CD1c-positive myeloid dendritic cell (primary cell): ENCODE data around the gene ACTRT3.
"Not testable (repeated sequence)": the region's sequence is repeated elsewhere in the genome, so short reads cannot be mapped to it uniquely, and the experiment has no call there.

Experiments
- DNase-seq: peaks from one replicate; pipeline ENCODE4 v3.0.0-alpha.2; 2016; ENCODE audit errors: extremely low spot score

The ACTRT3 gene

DNA sequence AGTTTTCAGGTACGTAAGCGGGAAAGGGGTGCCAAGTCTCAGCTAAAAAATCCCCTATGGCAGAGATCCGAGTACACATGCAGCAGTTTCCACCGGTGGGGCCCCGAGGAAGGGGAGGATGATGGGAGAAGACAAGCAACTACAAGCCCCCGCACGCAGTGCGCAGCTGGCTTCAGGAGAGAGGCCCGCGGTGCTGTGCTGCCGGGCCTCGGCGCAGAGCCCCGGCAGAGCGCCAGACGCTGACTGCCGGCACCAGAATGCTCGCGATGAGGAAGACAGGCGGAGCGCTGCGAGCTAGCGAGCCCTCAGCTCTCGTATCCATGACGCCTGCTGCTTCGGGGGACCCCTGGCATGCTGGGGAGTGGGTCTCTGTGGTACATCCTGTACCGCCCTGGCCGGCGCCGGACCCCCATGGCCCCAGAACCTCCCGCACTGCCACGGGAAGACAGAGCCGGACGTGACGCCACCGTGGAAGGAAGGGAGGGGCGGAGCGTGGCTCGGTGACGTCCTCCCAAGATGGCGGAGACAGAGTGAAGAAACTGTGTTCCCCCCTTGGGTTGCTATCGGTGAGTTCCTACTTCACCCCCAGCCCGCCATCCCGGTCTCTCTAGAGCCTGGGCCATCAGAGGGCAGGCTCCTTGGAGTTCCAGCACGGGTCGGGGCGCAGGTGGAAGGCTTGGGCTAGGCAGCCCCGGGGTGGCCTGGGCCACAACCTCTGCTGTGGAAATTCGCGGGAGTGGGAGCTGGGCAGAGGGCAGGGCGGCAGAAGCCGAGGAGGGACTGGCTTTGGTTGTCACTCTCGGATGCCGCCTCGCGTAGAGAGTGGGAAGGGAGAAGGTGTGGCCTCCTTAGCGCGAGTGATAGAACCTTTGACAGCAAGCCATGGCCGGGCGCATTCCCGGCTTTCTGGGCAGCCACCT lies 3.8 kb upstream of the ACTRT3 start, which contains the start of gene MYNN:
Gene MYNN (plus strand): TSS at position 500 of the 920 bp plus-strand sequence. CDS start 900 bp downstream, outside the sequence.
- peak; percentile 94 for DNase-seq

DNA sequence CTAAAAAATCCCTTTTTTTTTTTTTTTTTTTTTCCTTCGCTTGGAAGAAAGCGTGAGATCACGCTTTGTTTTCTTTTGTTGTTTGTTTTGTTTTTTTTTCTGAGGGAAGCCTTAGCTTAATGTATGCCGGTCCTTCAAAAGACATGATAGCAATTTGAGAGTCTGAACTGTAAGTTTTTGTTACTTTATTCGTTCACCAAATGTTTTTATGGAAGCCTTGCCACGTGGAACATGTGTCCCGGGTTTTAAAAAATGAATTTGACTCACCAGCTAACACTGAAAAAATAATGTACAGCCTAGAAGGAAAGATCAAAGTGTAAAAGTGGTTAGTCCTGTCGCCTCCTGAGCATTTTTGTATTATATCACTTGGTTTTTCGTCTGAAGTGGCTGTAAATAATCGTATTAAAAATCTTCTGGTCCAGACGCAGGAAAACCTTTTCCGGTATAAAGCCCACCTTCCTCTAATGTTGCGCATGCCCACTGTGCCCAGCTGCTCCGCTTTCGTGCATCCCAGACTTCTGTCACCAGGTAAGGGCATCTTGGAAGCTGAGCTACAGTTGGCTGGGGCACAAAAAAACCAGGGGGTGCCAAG lies 3.0 kb upstream of the ACTRT3 start:
- peak; percentile 80 for DNase-seq

DNA sequence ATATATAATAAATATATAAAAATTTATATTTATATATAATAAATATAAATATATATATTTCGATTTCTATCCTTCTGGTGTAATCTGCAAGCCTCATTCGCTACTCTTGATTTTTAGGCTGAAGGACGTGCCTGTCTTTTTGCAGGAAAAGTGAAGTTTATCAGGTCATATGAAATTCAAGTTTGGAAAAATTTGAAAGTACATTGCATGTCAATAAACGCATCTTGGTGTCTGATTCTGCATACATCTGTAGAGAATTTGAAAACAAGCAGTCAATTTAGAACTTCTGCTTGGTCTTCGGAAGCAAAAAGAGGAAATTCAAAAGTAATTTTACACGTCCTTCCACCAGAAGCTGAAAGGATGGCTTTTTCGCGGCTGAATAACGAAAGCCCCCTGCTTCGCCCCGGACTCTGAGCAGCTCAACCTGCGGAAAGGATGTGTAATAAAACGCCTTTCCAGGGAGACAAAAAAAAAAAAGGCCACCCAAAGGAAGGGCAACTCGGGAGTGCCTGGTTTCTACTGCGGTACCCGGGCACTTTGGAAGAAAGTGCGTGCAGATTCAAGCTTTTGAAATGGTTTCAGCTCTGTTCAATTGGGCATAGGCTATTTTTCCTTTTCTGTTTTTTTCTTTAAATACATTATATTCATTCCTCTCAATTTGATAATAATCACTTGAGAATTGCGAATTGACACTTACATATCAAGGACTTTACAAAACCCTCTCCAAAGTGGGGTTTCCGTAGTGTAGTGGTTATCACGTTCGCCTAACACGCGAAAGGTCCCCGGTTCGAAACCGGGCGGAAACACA lies 2.3 kb upstream of the ACTRT3 start:
- peak; percentile 90 for DNase-seq

DNA sequence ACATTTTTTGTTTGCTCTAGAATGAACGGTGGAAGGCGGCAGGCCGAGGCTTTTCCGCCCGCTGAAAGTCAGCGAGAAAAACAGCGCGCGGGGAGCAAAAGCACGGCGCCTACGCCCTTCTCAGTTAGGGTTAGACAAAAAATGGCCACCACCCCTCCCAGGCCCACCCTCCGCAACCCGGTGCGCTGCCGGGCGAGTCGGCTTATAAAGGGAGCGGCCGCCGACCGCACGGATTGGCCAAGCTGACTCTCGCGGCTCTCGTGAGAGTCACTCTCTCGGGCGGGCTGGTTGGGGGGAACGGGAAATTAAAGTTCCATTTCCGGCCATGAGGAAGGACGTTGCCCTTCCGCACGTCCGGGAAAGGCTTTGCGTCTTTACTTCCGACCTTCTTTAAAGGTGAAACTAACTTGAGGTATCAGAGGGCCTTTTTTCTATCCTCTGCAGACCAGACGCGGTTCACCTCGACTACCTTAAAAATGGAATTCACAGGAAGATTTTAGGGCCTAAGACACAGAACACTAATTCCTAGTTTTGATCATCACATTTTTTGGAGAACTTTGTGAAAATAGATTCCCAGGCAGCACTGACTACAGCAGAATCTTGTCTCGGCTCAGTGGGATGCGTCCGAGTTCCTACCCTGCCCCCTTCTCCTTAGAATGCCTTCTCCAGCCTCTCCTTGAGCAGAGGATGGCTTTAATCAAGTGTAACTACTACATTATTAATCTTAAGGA lies 4.3 kb downstream of the ACTRT3 start, which contains the start of gene TERC:
Gene TERC (minus strand): TSS at position 179 of the 731 bp plus-strand sequence.
- peak; percentile 89 for DNase-seq

DNA sequence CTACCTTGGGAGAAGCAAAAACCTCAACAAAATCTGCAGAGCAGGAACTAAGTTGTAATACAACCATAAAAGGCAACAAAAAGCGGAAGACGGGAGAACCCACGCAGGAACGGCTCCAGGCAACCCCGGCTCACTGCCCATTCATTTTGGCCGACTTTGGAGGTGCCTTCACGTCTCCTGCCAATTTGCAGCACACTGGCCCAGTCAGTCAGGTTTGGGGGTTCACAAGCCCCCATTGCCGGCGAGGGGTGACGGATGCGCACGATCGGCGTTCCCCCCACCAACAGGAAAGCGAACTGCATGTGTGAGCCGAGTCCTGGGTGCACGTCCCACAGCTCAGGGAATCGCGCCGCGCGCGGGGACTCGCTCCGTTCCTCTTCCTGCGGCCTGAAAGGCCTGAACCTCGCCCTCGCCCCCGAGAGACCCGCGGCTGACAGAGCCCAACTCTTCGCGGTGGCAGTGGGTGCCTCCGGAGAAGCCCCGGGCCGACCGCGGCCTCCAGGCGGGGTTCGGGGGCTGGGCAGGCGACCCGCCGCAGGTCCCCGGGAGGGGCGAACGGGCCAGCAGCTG lies 5.0 kb downstream of the ACTRT3 start:
- DNase-seq: peak; percentile 88

DNA sequence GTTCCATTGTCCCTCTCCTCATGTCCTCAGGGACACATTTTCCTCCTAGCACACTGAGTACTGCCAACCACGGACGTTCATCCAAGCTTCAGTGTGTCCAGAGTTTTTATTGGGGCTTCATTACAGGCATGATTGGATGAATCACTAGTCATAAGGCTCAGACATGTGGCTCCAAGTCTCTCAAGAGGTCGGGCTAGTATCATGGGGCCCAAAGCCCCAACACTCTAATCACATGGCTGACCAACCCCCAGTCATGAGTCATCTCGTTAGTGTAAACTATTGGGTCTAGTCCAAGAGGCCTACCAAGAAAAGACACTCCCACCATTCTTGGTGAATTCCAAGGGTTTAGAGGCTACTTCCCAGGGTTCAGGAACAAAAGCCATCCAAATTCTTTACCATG lies 8.9 kb downstream of the ACTRT3 start:
- DNase-seq: no peak

DNA sequence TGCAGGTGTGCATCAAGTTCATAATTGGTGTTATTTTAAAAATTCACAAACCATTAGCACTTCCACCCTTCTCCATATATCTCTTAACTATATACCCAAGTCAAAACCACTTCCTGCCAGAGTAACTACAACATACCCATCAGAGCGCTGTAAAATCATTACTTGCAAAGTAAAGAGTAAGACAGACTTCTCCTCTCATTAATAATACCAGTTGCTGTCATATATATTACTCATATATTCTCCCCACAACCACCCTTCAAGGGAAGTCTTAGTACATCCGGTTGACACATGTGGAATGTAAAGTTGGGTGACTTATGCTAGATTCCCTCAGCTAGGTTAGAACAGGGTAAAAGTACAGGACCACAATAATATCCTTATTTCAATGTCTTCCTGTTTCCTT lies 10.1 kb downstream of the ACTRT3 start:
- no peak for DNase-seq

DNA sequence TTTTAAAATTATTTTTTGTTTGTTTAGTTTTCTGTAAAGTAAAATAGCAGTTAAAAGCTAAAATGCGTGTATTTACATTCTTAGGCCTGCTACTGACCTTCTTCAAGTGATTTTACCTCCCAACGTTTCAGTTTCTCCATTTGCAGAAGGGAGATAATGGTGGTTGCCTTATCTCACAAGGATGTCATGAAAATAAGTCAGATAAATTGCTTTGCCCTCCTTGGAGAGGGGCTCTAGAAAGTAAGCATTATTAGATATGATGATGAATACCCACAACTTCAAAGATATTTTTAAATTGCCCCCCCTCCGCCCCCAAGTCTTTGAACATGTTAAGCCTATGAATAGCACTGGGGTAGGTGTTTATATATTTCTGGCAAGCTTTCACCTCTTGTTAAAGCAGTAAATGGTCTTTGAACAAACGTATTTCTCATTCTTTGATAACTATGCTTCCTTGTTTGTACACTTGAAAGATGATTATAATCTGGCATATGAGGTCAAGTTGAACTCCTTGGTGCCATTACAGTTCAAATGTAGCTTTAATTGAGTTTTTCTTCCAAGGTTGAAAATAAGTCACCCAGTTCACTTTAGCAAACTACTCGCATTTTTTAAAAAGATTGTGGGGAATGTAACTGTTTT lies 10.9 kb downstream of the ACTRT3 start:
- DNase-seq: no peak

DNA sequence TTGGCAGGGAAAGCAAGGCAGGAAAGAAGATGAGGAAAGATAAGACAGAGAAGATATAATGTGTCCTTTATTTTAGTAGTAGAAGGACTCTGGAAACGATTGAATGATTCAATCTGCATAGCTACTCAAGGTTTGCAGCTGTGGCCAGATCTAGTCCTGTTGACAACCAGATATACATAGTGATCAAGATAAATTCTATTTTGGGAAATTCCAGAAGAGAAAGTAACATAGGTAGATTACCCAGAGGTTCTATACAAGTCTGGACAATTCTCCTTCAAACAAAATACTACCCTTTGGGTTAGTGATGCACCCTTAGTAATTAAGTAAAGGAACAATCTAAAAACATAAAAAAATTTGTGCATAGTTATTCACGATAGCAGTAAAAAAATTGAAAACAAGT lies 13.9 kb downstream of the ACTRT3 start:
- no peak for DNase-seq

DNA sequence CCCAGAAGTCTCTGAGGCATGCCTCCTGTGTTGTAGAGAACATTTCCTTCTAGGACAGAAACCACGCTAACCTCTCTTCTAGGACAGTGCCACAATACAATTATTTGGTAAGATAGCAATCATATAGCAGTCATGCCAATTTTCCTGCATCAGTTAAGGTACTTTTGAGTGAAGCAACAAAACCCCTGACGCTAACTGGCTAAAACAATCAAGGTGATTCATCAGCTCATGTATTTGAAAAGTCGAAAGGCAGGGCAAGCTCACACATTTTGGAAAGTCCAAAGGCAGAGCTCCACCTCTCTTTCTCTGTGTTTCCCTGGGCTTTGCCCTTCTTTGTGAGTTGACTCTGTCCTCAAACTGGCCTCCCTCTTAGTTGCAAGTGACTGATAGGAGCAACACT lies 14.7 kb downstream of the ACTRT3 start:
- DNase-seq: no peak

DNA sequence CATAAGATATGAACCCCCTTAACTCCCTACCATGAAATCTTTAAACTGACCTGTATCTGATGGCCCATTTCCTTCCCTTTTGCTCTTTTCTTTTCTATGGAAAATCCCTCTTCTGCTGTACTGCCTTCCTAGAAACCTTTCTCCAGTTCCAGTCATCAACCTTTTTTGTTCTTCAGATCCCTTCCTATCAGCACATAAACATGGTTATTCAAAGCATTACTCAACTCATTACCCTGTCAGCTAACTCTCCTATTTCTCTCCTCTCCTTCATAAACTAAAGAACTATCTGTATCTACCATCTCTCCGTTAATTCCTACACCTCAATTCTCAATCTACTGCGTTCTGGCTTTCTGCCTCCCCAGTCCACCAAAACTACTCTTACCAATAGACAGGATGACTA lies 17.5 kb downstream of the ACTRT3 start:
- no peak for DNase-seq

DNA sequence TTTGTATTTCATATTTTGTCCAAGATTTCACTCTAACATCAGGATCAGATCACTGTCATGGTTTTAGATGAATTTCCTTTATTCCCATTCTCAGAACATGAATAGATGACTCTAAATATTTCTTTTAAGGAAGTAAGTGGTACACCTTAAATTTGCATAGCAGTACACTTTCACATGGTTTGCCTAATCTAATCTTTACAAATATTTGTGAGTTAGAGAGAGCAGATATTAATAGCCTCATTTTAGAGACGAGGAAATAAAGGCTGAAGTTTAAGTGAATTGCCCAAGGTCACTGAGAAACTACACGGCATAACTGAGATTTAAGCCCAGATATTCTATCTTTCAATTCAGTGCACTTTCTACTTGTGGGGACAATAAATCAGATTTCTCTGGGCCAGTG lies 18.7 kb downstream of the ACTRT3 start:
- no peak for DNase-seq

DNA sequence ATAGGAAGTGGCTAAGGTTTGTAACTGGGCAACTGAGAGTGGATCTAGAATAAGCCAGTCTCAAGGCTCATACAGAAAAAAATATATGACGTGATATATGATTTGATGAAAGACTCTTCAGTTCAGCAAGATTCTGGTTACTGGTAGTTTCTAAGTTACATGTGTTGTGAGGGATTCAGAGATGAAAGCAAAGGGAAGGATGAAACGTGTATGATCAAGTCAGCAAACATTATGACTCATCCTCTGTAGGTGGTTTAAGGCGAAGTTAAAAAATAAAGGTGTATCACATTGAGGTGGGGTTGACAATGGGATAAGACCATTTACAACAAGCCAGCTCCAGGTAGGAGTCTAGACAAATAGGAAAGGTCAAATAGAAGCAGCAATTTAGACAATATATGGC lies 20.7 kb downstream of the ACTRT3 start:
- DNase-seq: no peak

DNA sequence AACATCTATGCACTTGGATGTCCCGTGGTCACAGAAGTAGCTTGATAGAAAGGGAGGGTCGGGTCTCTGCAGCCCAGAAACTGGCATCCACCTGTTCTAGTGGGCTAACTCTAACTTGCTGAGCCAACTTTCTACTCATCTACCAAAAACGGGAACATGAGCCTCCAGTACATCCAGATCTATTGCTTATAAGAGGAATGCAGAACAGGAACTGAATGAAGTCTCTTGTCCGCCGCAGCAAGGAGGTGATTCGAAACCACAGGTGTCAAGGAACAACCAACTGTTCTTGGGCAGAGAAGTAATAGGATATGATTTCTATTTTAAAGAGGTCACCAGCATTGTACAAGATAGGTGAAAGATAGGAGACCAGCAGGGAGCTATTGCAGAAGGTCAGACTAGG lies 22.4 kb downstream of the ACTRT3 start:
- DNase-seq: no peak

DNA sequence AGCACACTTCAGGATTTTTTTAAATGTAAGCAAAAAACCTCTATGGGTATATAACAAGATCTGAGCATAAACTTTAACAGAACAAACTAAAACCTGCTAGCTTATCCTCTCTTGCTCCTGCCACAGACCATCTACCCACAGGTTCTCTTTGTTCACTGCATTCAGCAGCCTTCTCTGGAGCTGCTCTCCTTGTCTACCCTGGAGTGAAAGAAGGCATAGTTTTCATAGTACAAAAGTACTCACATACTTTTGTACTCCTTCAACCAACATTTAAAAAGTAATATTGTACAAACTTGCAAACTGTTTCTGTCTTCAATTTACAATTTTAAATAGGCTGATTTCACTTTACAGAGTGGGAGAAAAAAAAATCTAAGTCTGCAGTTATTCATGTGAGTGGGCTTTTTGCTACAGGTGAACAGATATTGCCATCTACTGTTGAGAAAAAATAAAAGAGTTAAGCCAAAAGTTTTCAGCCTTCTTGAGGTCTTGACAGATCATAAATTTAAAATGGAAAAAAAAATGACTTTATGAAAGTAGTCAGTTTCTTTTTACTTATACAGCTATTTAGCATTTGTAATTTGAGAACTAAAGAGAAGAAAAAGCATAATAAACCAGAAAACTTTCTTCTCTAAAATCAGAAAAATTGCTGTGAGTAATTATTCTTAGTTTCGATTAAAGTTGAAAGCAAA lies 24.9 kb downstream of the ACTRT3 start:
- DNase-seq: no peak

DNA sequence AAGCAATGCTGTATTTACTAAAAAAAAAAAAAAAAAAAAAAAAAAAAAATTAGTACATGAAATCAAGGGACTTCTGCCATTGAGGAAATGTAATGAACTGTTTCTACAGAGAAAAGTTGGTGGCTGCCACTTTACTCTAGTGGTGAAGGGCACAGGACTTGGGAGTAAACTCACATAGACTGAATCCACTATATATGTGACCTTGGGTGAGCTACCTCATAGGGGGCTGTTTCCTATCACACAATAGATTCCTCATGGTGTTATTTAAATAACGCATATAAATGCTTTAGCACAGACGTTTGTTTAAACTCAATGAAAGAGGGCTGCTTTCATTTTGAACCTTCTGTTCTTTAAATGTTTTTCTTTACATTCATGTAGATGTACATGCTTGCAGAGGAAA lies 30.3 kb downstream of the ACTRT3 start:
- no peak for DNase-seq

DNA sequence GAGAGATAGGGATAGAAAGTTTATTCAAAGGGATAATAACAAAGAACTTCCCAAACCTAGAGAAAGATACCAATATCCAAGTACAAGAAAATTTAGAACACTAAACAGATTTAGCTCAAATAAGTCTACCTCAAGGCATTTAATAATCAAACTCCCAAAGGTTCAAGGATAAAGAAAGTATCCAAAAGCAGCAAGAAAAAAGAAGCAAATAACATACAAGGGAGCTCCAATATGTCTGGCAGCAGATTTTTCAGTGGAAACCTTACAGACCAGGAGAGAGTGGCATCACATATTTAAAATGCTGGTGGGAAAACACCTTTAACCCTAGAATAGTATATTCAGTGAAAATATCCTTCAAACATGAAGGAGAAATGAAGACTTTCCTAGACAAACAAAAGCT lies 37.5 kb downstream of the ACTRT3 start:
- not testable (repeated sequence) for DNase-seq

DNA sequence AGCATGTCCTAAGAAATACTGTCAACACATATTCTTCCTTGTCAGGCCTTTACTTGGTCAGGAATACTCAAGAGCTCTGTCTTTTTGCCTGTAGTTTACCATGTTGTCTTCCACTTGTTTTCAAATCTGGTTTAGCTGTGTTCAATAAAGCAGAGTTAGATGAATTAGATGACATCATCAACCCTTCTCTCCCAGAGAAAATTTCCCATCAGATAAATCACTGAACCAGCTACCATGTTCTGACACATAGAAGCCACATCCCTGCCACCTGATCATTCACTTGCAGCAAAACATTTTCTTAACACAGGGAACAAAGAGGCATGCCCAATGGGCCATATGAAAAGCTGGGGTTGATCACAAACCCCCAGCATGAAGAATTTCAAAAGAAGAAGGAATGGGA lies 46.6 kb downstream of the ACTRT3 start:
- DNase-seq: no peak

DNA sequence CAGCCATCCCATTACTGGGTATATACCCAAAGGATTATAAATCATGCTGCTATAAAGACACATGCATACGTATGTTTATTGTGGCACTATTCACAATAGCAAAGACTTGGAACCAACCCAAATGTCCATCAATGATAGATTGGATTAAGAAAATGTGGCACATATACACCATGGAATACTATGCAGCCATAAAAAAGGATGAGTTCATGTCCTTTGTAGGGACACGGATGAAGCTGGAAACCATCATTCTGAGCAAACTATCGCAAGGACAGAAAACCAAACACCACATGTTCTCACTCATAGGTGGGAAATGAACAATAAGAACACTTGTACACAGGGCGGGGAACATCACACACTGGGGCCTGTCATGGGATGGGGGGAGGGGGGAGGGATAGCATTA lies 50.9 kb downstream of the ACTRT3 start:
- DNase-seq: not testable (repeated sequence)
